Measurements from ENCODE around the gene CFAP70. TPM values are rescaled to one million over a fixed set of nuclear protein-coding genes. Genes with fewer than 3 reads are reported as not detected.

CFAP70 gene
- total RNA-seq, 2 donors from 2014 or later: 1.9 to 3.4 TPM

GRCh38 chr10:73210395-73211105, 148.1 kb downstream of the CFAP70 start:
- TF ChIP-seq, protein P1, sequence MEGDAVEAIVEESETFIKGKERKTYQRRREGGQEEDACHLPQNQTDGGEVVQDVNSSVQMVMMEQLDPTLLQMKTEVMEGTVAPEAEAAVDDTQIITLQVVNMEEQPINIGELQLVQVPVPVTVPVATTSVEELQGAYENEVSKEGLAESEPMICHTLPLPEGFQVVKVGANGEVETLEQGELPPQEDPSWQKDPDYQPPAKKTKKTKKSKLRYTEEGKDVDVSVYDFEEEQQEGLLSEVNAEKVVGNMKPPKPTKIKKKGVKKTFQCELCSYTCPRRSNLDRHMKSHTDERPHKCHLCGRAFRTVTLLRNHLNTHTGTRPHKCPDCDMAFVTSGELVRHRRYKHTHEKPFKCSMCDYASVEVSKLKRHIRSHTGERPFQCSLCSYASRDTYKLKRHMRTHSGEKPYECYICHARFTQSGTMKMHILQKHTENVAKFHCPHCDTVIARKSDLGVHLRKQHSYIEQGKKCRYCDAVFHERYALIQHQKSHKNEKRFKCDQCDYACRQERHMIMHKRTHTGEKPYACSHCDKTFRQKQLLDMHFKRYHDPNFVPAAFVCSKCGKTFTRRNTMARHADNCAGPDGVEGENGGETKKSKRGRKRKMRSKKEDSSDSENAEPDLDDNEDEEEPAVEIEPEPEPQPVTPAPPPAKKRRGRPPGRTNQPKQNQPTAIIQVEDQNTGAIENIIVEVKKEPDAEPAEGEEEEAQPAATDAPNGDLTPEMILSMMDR (IDR thresholded peaks at IDR 0.05): no peak
- no peak for DNase-seq (ENCODE audit: low spot score)

DNA sequence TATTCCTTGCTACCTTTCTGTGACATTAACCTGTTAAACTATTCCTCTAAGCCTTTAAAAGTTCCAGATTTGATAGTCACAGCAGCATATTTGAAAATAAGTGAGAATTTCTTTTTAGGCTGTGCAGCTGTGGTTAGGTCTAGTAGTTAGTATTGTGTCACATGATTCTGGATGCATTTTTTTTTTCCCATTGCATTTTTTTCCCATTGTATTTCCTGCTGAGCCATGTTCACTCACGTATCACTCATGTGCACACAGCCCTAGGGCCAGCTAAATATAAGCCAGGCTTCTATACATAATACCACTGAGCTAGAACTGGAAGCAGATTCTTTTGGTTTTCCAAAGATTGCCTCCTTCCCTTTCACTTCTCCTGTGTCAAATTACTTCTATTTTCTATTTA, 149.0 kb downstream of the CFAP70 start:
- Histone ChIP-seq H3K27me3 (replicated peaks; ENCODE audit: insufficient read depth) (no peaks in the 10 kb centered on the region), H3K36me3 (peaks cover 9% of the 10 kb centered on the region), H3K9me3 (no peaks in the 10 kb centered on the region), H3K4me1 (ENCODE audit: control insufficient read depth in 1 of 2, low read depth in 2 of 2) (no peaks in the 10 kb centered on the region), H3K4me3 (no peak overlapping the region), H3K27ac (no peak overlapping the region)
- ATAC-seq (ENCODE audit: insufficient number of reproducible peaks, low FRiP score, low read depth) (no peak), DNase-seq (ENCODE audit: low spot score) (no peak)
- TF ChIP-seq, protein P1 (IDR thresholded peaks at IDR 0.05): no peak

More at GRCh38 chr10:73210395-73211105, 148.1 kb downstream of the CFAP70 start:
- no peaks in the 10 kb centered on the region for H3K9me3 ChIP-seq
- H3K27ac ChIP-seq: no peak overlapping the region
- no peak overlapping the region for H3K4me3 ChIP-seq
- H3K27me3 ChIP-seq (replicated peaks; ENCODE audit: insufficient read depth): no peaks in the 10 kb centered on the region
- H3K4me1 ChIP-seq (ENCODE audit: control insufficient read depth in 1 of 2, low read depth in 2 of 2): no peaks in the 10 kb centered on the region
- no peak for ATAC-seq (ENCODE audit: insufficient number of reproducible peaks, low FRiP score, low read depth)
- H3K36me3 ChIP-seq: peaks cover 9% of the 10 kb centered on the region

DNA sequence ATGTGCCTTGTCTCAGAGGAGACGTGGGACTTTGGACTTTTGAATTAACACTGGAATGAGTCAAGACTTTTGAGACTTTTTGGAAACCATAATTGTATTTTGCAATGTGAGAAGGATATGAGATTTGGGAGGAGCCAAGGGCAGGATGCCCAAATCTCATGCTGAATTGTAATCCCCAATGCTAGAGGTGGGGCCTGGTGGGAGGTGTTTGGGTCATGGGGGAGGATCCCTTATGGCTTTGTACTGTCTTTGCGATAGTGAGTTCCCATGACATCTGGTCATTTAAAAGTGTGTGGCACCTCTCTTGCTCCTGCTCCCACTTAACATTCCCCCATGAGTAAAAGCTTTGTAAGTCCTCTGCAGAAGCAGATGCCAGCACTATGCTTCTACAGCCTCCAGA, 150.8 kb downstream of the CFAP70 start:
- Histone ChIP-seq H3K4me3 (no peak overlapping the region), H3K4me1 (ENCODE audit: control insufficient read depth in 1 of 2, low read depth in 2 of 2) (no peaks in the 10 kb centered on the region), H3K9me3 (no peaks in the 10 kb centered on the region), H3K27me3 (replicated peaks; ENCODE audit: insufficient read depth) (no peaks in the 10 kb centered on the region), H3K36me3 (peaks cover 9% of the 10 kb centered on the region), H3K27ac (no peak overlapping the region)
- no peak for DNase-seq (ENCODE audit: low spot score)
- ATAC-seq (ENCODE audit: insufficient number of reproducible peaks, low FRiP score, low read depth): no peak
- TF ChIP-seq, protein P1 (IDR thresholded peaks at IDR 0.05): no peak

GRCh38 chr10:73206385-73206784, 152.3 kb downstream of the CFAP70 start:
- no peaks in the 10 kb centered on the region for H3K27me3 ChIP-seq (replicated peaks; ENCODE audit: insufficient read depth)
- no peak overlapping the region for H3K27ac ChIP-seq
- ATAC-seq (ENCODE audit: insufficient number of reproducible peaks, low FRiP score, low read depth) (no peak), DNase-seq (ENCODE audit: low spot score) (no peak)
- no peak overlapping the region for H3K4me3 ChIP-seq
- H3K36me3 ChIP-seq: peaks cover 9% of the 10 kb centered on the region
- no peaks in the 10 kb centered on the region for H3K9me3 ChIP-seq
- TF ChIP-seq, protein P1 (IDR thresholded peaks at IDR 0.05): no peak
- H3K4me1 ChIP-seq (ENCODE audit: control insufficient read depth in 1 of 2, low read depth in 2 of 2): no peaks in the 10 kb centered on the region

DNA sequence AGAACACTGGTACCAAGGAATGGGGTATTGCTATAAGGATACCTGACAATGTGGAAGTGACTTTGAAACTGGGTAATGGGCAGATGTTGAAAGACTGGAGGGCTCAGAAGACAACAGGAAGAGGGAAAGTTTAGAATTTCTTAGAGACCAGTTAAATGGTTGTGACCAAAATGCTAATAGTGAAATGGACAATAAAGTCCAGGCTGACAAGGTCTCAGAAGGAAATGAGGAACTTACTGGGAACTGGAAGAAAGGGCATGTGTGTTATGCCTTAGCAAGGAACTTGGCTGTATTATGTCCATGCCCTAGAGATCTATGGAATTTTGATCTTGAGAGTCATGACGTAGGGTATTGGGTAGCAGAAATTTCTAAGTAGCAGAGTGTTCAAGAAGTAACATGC, 152.8 kb downstream of the CFAP70 start:
- no peak for DNase-seq (ENCODE audit: low spot score)
- H3K27ac ChIP-seq: no peak overlapping the region
- TF ChIP-seq, protein P1 (IDR thresholded peaks at IDR 0.05): no peak
- H3K4me1 ChIP-seq (ENCODE audit: control insufficient read depth in 1 of 2, low read depth in 2 of 2): no peaks in the 10 kb centered on the region
- ATAC-seq (ENCODE audit: insufficient number of reproducible peaks, low FRiP score, low read depth): no peak
- H3K27me3 ChIP-seq (replicated peaks; ENCODE audit: insufficient read depth): no peaks in the 10 kb centered on the region
- H3K36me3 ChIP-seq: peaks cover 9% of the 10 kb centered on the region
- no peaks in the 10 kb centered on the region for H3K9me3 ChIP-seq
- no peak overlapping the region for H3K4me3 ChIP-seq
